Upper lobe of left lung (tissue), 4 donors: ENCODE measurements around the gene BARX1.

Experiments used
- EP300 ChIP-seq, 4 donors: sonication (generic); formaldehyde crosslinking; IDR thresholded peaks; one replicate each; pipeline ENCODE4 v1.5.1; 2017; ENCODE audit warnings: antibody characterized with exemption in 4 of 4, control low read depth in 2 of 4
- POLR2A ChIP-seq, 4 donors: fragments of 450-650 bp; IDR thresholded peaks; one replicate each; pipeline ENCODE4 v1.5.1; 2016 to 2017; ENCODE audit warnings: antibody characterized with exemption in 4 of 4, mild to moderate bottlenecking in 2 of 4
- POLR2AphosphoS5 ChIP-seq, 2 donors: sonication (generic); formaldehyde crosslinking; IDR thresholded peaks; one replicate each; pipeline ENCODE4 v1.5.1; 2017; ENCODE audit warnings: antibody characterized with exemption in 2 of 2
- TF ChIP-seq, protein P1 (sequence below), 6 experiments: fragments of 450-650 bp in 4 of 6; fragments of 200-600 bp in 2 of 6; sonication (generic) in 2 of 6; IDR thresholded peaks; one replicate each; pipeline ENCODE4 v1.5.1; 2016 to 2019; ENCODE audit warnings: antibody characterized with exemption in 6 of 6

- TF ChIP-seq POLR2A (IDR thresholded peaks at IDR 0.05) (no peak), EP300 (IDR thresholded peaks at IDR 0.05) (no peak), POLR2AphosphoS5 (IDR thresholded peaks at IDR 0.05) (no peak)
- TF ChIP-seq, protein P1, sequence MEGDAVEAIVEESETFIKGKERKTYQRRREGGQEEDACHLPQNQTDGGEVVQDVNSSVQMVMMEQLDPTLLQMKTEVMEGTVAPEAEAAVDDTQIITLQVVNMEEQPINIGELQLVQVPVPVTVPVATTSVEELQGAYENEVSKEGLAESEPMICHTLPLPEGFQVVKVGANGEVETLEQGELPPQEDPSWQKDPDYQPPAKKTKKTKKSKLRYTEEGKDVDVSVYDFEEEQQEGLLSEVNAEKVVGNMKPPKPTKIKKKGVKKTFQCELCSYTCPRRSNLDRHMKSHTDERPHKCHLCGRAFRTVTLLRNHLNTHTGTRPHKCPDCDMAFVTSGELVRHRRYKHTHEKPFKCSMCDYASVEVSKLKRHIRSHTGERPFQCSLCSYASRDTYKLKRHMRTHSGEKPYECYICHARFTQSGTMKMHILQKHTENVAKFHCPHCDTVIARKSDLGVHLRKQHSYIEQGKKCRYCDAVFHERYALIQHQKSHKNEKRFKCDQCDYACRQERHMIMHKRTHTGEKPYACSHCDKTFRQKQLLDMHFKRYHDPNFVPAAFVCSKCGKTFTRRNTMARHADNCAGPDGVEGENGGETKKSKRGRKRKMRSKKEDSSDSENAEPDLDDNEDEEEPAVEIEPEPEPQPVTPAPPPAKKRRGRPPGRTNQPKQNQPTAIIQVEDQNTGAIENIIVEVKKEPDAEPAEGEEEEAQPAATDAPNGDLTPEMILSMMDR (IDR thresholded peaks at IDR 0.05), result no peak
Observed at GRCh38 chr9:93920131-93920800, 34.9 kb downstream of the BARX1 start.
